Peyer's patch (tissue), 4 donors: ENCODE data around the gene AURKB. TPM values are rescaled to one million over a fixed set of nuclear protein-coding genes. Genes with fewer than 3 reads are reported as not detected.

Experiments used
- DNase-seq, 3 donors: peaks; one replicate each; pipeline ENCODE4 v3.0.0-alpha.2; 2017 to 2019
- H3K27ac ChIP-seq, 4 donors: fragments of 200-600 bp; sonication (generic); one replicate each; pipeline ENCODE4 v1.5.1; 2016 to 2019
- H3K27me3 ChIP-seq, 2 donors: fragments of 200-600 bp; sonication (generic); one replicate each; pipeline ENCODE4 v1.5.1; 2019
- H3K36me3 ChIP-seq, 3 donors: fragments of 200-600 bp; sonication (generic); one replicate each; pipeline ENCODE4 v1.5.1; 2016 to 2019
- H3K4me1 ChIP-seq, 4 donors: fragments of 200-600 bp; sonication (generic); one replicate each; pipeline ENCODE4 v1.5.1; 2016 to 2019
- H3K4me3 ChIP-seq, 4 donors: fragments of 200-600 bp; sonication (generic); 1 replicate in 3 of 4; 2 replicates in 1 of 4; pipeline ENCODE4 v1.5.1; 2016 to 2019; ENCODE audit warnings: mild to moderate bottlenecking in 1 of 4
- H3K9me3 ChIP-seq, 4 donors: fragments of 200-600 bp; sonication (generic); one replicate each; pipeline ENCODE4 v1.5.1; 2016 to 2019; ENCODE audit warnings: mild to moderate bottlenecking in 1 of 4
- CTCF ChIP-seq, 6 experiments: fragments of 450-650 bp in 4 of 6; fragments of 200-600 bp in 2 of 6; sonication (generic) in 1 of 6; IDR thresholded peaks; one replicate each; pipeline ENCODE4 v1.5.1; 2017 to 2019; ENCODE audit warnings: antibody characterized with exemption in 6 of 6, mild to moderate bottlenecking in 3 of 6, moderate library complexity in 1 of 6
- POLR2A ChIP-seq, 2 donors: fragments of 450-650 bp; IDR thresholded peaks; one replicate each; pipeline ENCODE4 v1.5.1; 2017; ENCODE audit warnings: antibody characterized with exemption in 2 of 2, mild to moderate bottlenecking in 2 of 2, moderate library complexity in 2 of 2
- total RNA-seq, 4 donors: library from RNA; depleted of rRNA; stranded (reverse); fragments of >200 nt; gene quantifications; one replicate each; pipeline ENCODE4 v1.1.0, GENCODE V29; 2016

AURKB gene
- total RNA-seq, 4 donors from 2014 or later = 10.5 to 111 (median 19.1) TPM

- peaks cover 3 to 21% (median 12%) of the 10 kb centered on the region in 4 donors for H3K4me1 ChIP-seq
- DNase-seq = peak; percentile 92 to 97 (median 95)
- H3K36me3 ChIP-seq = no peaks in the 10 kb centered on the region
- peak overlapping the region; percentile 88 to 99 (median 96) for H3K27ac ChIP-seq
- peak overlapping the region; percentile 74 to 93 (median 84) for H3K4me3 ChIP-seq
- H3K27me3 ChIP-seq = no peaks in the 10 kb centered on the region
- no peaks in the 10 kb centered on the region for H3K9me3 ChIP-seq
- TF ChIP-seq CTCF (IDR thresholded peaks at IDR 0.05) = no peak
- TF ChIP-seq POLR2A (IDR thresholded peaks at IDR 0.05) = peak; percentile 36 to 47
Measured at GRCh38 chr17:8185582-8186445, 24.6 kb downstream of the AURKB start.

- H3K27ac ChIP-seq = peak overlapping the region; percentile 57 to 82 (median 74)
- peak overlapping the region in 3 of 4 donors; percentile 47 to 62 (median 61) for H3K4me3 ChIP-seq
- TF ChIP-seq CTCF (IDR thresholded peaks at IDR 0.05) (no peak), POLR2A (IDR thresholded peaks at IDR 0.05) (no peak)
- no peaks in the 10 kb centered on the region for H3K27me3 ChIP-seq
- DNase-seq = peak in 1 of 3 donors; percentile 43
- no peaks in the 10 kb centered on the region for H3K9me3 ChIP-seq
- H3K4me1 ChIP-seq = peaks cover 6 to 28% (median 9%) of the 10 kb centered on the region in 4 donors
- no peaks in the 10 kb centered on the region for H3K36me3 ChIP-seq
Measured at GRCh38 chr17:8176998-8177731, 33.2 kb downstream of the AURKB start.

- no peaks in the 10 kb centered on the region for H3K27me3 ChIP-seq
- H3K4me3 ChIP-seq = peak within 1 kb of the TSS; percentile 47 to 62 (median 58)
- no peak for TF ChIP-seq CTCF (IDR thresholded peaks at IDR 0.05)
- TF ChIP-seq POLR2A (IDR thresholded peaks at IDR 0.05) = peak in 1 of 2 donors; percentile 41
- H3K9me3 ChIP-seq = no peaks in the 10 kb centered on the region
- peaks cover 6 to 28% (median 9%) of the 10 kb centered on the region in 4 donors for H3K4me1 ChIP-seq
- no peaks in the 10 kb centered on the region for H3K36me3 ChIP-seq
- peak; percentile 88 to 96 (median 90) for DNase-seq
- peak within 1 kb of the TSS; percentile 57 to 82 (median 74) for H3K27ac ChIP-seq
Measured at GRCh38 chr17:8176197-8176940, 34.0 kb downstream of the AURKB start, which contains the start of gene TMEM107. TSS of gene TMEM107 (minus strand) at chr17:8176380. CDS start at chr17:8176286, 94 bp downstream.

- no peaks in the 10 kb centered on the region for H3K9me3 ChIP-seq
- no peak for DNase-seq
- H3K4me1 ChIP-seq = peaks cover 6 to 28% (median 9%) of the 10 kb centered on the region in 4 donors
- H3K27ac ChIP-seq = peak overlapping the region; percentile 57 to 82 (median 74)
- no peaks in the 10 kb centered on the region for H3K36me3 ChIP-seq
- TF ChIP-seq CTCF (IDR thresholded peaks at IDR 0.05) = no peak
- no peaks in the 10 kb centered on the region for H3K27me3 ChIP-seq
- peak overlapping the region; percentile 47 to 62 (median 58) for H3K4me3 ChIP-seq
Measured at GRCh38 chr17:8175795-8176196, 34.6 kb downstream of the AURKB start.

- no peak for DNase-seq
- peak overlapping the region; percentile 80 to 95 (median 89) for H3K27ac ChIP-seq
- H3K9me3 ChIP-seq = no peaks in the 10 kb centered on the region
- no peaks in the 10 kb centered on the region for H3K36me3 ChIP-seq
- H3K4me1 ChIP-seq = peaks cover 6 to 28% (median 9%) of the 10 kb centered on the region in 4 donors
- TF ChIP-seq POLR2A (IDR thresholded peaks at IDR 0.05) (no peak), CTCF (IDR thresholded peaks at IDR 0.05) (no peak)
- peak overlapping the region; percentile 36 to 46 (median 42) for H3K4me3 ChIP-seq
- H3K27me3 ChIP-seq = no peaks in the 10 kb centered on the region
Measured at GRCh38 chr17:8173871-8174322, 36.5 kb downstream of the AURKB start.
